Keratinocyte (primary cell): ENCODE measurements around the gene SETBP1. TPM values are rescaled to one million over a fixed set of nuclear protein-coding genes. Genes with fewer than 3 reads are reported as not detected.

Source experiments
- DNase-seq: peaks from one replicate; pipeline ENCODE4 v3.0.0-alpha.2; 2011; ENCODE audit warnings: low read depth, missing footprints, low spot score
- FAIRE-seq: peaks from 2 replicates; lab custom pipeline; 2011; peaks lifted over from hg19 to GRCh38; lab: Jason Lieb, UNC
- H2AFZ ChIP-seq: 2 replicates; pipeline ENCODE4 v1.6.0; 2012; ENCODE audit warnings: low read length, control low read depth, inconsistent platforms; ENCODE audit not compliant: control insufficient read depth
- H3K27ac ChIP-seq: 2 replicates; pipeline ENCODE4 v1.5.1; 2011; ENCODE audit warnings: low read length; ENCODE audit not compliant: control insufficient read depth, insufficient read depth
- H3K27me3 ChIP-seq: 3 replicates; pipeline ENCODE4 v1.6.0; 2011; ENCODE audit warnings: low read length; ENCODE audit not compliant: control insufficient read depth, insufficient read depth; ENCODE audit errors: extremely low read depth
- H3K36me3 ChIP-seq, 2 experiments: 2 replicates in 1 of 2; 3 replicates in 1 of 2; pipeline ENCODE4 v1.5.1; 2011; ENCODE audit warnings: low read length in 2 of 2, mild to moderate bottlenecking in 1 of 2; ENCODE audit not compliant: control insufficient read depth in 2 of 2, insufficient read depth in 2 of 2; ENCODE audit errors: extremely low read depth in 1 of 2
- H3K4me1 ChIP-seq: 3 replicates; pipeline ENCODE4 v1.5.1; 2011; ENCODE audit warnings: low read length; ENCODE audit not compliant: control insufficient read depth, insufficient read depth; ENCODE audit errors: extremely low read depth
- H3K4me2 ChIP-seq: 3 replicates; pipeline ENCODE4 v1.6.0; 2011; ENCODE audit warnings: low read depth, low read length; ENCODE audit not compliant: control insufficient read depth, insufficient read depth; ENCODE audit errors: extremely low read depth
- H3K4me3 ChIP-seq, 3 experiments: fragments of 200-600 bp in 1 of 3; sonication (generic) in 1 of 3; 2 replicates in 2 of 3; 3 replicates in 1 of 3; pipeline ENCODE4 v1.5.1; 2011 to 2016; ENCODE audit warnings: low read length in 3 of 3, mild to moderate bottlenecking in 3 of 3, control low read depth in 2 of 3, inconsistent platforms in 1 of 3, low read depth in 1 of 3, mixed read lengths in 1 of 3, mixed run types in 1 of 3, moderate library complexity in 1 of 3; ENCODE audit not compliant: control insufficient read depth in 2 of 3, insufficient read depth in 2 of 3; ENCODE audit errors: extremely low read depth in 1 of 3
- H3K79me2 ChIP-seq: 2 replicates; pipeline ENCODE4 v1.6.0; 2012; ENCODE audit warnings: low read length; ENCODE audit not compliant: control insufficient read depth, insufficient read depth
- H3K9ac ChIP-seq: 3 replicates; pipeline ENCODE4 v1.6.0; 2011; ENCODE audit warnings: low read length; ENCODE audit not compliant: control insufficient read depth, insufficient read depth; ENCODE audit errors: extremely low read depth
- H3K9me1 ChIP-seq: 3 replicates; pipeline ENCODE4 v1.6.0; 2011; ENCODE audit warnings: low read length; ENCODE audit not compliant: control insufficient read depth, insufficient read depth; ENCODE audit errors: extremely low read depth
- H3K9me3 ChIP-seq: 2 replicates; pipeline ENCODE4 v1.5.1; 2012; ENCODE audit warnings: low read depth, low read length; ENCODE audit not compliant: control insufficient read depth
- H4K20me1 ChIP-seq: 3 replicates; pipeline ENCODE4 v1.6.0; 2011; ENCODE audit warnings: low read length; ENCODE audit not compliant: control insufficient read depth, insufficient read depth; ENCODE audit errors: extremely low read depth
- EZH2 ChIP-seq: IDR thresholded peaks from one replicate; pipeline ENCODE4 v1.6.1; 2012; ENCODE audit warnings: inconsistent platforms, mild to moderate bottlenecking, low read length, moderate library complexity
- dilution Hi-C: fragments of 300-500 bp; cut with MboI; formaldehyde crosslinking; loops from one replicate; pipeline ENCODE4 v1.7.0; 2020; ENCODE audit warnings: low sequenced_read_pairs; ENCODE audit not compliant: extremely low pct_ligation_motif_present
- polyA plus RNA-seq, 5 experiments: library from polyadenylated mRNA; depleted of rRNA in 3 of 5; stranded (reverse) in 3 of 5; stranded (forward) in 1 of 5; unstranded in 1 of 5; fragments of >200 nt; gene quantifications; 1 replicate in 1 of 5; 2 replicates in 3 of 5; 3 replicates in 1 of 5; pipeline versions ENCODE4 v1.2.1 to v1.2.3, GENCODE V29; 2011 to 2012; ENCODE audit warnings: missing spikeins in 2 of 5, low read depth in 1 of 5, low replicate concordance in 1 of 5
- TF ChIP-seq, protein P1 (sequence below), 3 experiments: IDR thresholded peaks in 1 of 3; conservative IDR thresholded peaks in 1 of 3; optimal IDR thresholded peaks in 1 of 3; 2 replicates in 2 of 3; 3 replicates in 1 of 3; pipeline versions ENCODE3 to v1.5.1; 2011; ENCODE audit warnings: low read length in 3 of 3, mild to moderate bottlenecking in 3 of 3, moderate library complexity in 2 of 3, control low read depth in 1 of 3, inconsistent platforms in 1 of 3; ENCODE audit not compliant: insufficient read depth in 2 of 3; ENCODE audit errors: extremely low read depth in 1 of 3

The SETBP1 gene
- polyA plus RNA-seq, 1 donor (not counting 4 experiments of a cell fraction or from before 2014, with no cell fraction given): 3.3 TPM

DNA sequence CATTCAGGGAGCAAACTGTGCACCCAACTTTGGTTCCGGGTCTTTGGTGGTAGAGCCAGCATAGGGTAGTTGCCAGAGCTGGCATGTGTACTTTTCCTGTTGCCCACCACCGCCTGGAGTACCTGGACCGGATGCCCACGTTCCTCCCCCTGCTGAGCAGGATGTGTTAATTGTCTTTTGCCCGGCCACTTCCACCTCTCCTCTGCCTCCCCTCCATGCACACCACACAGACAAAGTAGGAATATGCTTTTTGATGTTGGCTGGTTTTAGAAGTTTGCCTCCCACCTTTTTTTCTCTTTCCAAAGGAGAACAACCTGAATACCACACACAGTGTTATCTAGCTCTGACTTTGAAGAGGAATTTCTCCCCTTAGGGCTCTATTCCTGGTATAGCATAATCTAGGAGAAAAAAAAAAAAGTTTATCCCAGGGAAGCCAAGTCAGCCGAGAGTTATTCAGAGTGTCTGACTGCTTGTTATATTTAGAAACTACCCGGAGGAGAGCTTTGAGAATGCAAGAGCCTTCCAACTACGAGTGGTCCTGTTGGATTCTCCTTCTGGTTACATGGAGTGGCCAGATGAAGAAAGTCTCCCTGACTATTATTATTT, 111.9 kb downstream of the SETBP1 start:
- no peak for DNase-seq
- no peak for TF ChIP-seq EZH2
- TF ChIP-seq, protein P1, sequence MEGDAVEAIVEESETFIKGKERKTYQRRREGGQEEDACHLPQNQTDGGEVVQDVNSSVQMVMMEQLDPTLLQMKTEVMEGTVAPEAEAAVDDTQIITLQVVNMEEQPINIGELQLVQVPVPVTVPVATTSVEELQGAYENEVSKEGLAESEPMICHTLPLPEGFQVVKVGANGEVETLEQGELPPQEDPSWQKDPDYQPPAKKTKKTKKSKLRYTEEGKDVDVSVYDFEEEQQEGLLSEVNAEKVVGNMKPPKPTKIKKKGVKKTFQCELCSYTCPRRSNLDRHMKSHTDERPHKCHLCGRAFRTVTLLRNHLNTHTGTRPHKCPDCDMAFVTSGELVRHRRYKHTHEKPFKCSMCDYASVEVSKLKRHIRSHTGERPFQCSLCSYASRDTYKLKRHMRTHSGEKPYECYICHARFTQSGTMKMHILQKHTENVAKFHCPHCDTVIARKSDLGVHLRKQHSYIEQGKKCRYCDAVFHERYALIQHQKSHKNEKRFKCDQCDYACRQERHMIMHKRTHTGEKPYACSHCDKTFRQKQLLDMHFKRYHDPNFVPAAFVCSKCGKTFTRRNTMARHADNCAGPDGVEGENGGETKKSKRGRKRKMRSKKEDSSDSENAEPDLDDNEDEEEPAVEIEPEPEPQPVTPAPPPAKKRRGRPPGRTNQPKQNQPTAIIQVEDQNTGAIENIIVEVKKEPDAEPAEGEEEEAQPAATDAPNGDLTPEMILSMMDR (optimal IDR thresholded peaks at IDR 0.05 in 1 of 3, IDR thresholded peaks at IDR 0.05 in 1 of 3, conservative IDR thresholded peaks at IDR 0.05 in 1 of 3; ENCODE audit: extremely low read depth in 1 of 3, insufficient read depth in 2 of 3, low read length in 3 of 3): no peak
- Histone ChIP-seq H3K27ac (no peak overlapping the region), H2AFZ (no peak overlapping the region), H3K9ac (no peak overlapping the region), H4K20me1 (no peaks in the 10 kb centered on the region), H3K27me3 (no peaks in the 10 kb centered on the region), H3K9me3 (no peaks in the 10 kb centered on the region), H3K4me1 (peaks cover 24% of the 10 kb centered on the region), H3K4me2 (no peak overlapping the region), H3K4me3 (no peak overlapping the region), H3K79me2 (no peaks in the 10 kb centered on the region), H3K36me3 (no peaks in the 10 kb centered on the region), H3K9me1 (no peaks in the 10 kb centered on the region)
- dilution Hi-C loops: no loop called here
- no peak for FAIRE-seq

DNA sequence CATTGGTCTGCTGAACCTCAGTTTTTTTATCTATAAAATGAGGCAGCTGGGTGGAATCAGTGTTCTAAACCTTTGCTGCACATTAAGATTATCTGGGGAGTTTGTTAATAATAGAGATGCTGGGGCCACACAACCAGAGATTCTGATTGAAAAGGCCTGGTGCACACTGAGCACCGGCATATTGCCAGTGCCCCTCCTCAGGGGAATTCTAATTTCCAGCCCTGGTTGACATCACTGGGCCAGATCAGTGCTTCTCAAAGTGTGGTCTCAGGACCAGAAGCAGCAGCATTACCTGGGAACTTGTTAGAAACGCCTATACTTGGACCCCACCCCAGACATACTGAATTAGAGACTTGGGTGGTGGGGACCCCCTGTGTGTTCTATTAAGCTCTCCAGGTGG, 112.5 kb downstream of the SETBP1 start:
- H3K4me1 ChIP-seq: peaks cover 24% of the 10 kb centered on the region
- H4K20me1 ChIP-seq: no peaks in the 10 kb centered on the region
- DNase-seq (no peak), FAIRE-seq (no peak)
- H3K79me2 ChIP-seq: no peaks in the 10 kb centered on the region
- no peak overlapping the region for H3K9ac ChIP-seq
- no peak for TF ChIP-seq EZH2
- TF ChIP-seq, protein P1 (optimal IDR thresholded peaks at IDR 0.05 in 1 of 3, IDR thresholded peaks at IDR 0.05 in 1 of 3, conservative IDR thresholded peaks at IDR 0.05 in 1 of 3; ENCODE audit: extremely low read depth in 1 of 3, insufficient read depth in 2 of 3, low read length in 3 of 3): no peak
- H3K27ac ChIP-seq: no peak overlapping the region
- H3K27me3 ChIP-seq: no peaks in the 10 kb centered on the region
- H3K4me3 ChIP-seq: no peak overlapping the region
- no peaks in the 10 kb centered on the region for H3K9me1 ChIP-seq
- no peak overlapping the region for H3K4me2 ChIP-seq
- no peaks in the 10 kb centered on the region for H3K36me3 ChIP-seq
- dilution Hi-C loops: no loop called here
- H3K9me3 ChIP-seq: no peaks in the 10 kb centered on the region
- no peak overlapping the region for H2AFZ ChIP-seq
